ENCODE results near the gene IL12RB1.

Gene IL12RB1

DNA sequence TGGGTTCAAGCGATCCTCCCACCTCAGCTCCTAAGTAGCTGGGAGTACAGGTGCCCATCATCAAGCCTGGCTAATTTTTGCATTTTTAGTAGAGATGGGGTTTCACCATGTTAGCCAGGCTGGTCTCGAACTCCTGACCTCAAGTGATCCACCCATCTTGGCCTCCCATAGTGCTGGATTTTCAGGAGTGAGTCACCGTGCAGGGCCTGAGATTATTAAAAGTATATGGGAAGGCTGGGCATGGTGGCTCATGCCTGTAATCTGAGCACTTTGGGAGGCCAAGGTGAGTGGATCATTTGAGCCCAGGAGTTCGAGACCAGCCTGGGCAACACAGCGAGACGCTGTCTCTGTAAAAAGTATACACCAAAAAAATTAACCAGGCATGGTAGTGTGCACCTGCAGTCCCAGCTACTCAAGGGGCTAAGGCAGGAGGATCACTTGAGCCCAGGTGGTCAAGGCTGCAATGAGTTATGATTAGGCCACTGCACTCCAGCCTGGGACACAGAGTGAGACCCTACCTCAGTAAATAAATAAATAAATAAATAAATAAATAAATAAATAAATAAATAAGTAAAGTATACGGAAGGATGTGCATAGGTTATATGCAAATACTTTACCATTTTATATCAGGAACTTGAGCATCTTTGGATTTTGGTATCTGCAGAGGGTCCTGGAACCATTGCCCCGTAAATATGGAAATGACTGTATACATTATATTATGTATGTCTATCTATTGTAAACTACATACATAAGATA lies 854 bp downstream of the IL12RB1 start:
- DNase-seq: no peak

DNA sequence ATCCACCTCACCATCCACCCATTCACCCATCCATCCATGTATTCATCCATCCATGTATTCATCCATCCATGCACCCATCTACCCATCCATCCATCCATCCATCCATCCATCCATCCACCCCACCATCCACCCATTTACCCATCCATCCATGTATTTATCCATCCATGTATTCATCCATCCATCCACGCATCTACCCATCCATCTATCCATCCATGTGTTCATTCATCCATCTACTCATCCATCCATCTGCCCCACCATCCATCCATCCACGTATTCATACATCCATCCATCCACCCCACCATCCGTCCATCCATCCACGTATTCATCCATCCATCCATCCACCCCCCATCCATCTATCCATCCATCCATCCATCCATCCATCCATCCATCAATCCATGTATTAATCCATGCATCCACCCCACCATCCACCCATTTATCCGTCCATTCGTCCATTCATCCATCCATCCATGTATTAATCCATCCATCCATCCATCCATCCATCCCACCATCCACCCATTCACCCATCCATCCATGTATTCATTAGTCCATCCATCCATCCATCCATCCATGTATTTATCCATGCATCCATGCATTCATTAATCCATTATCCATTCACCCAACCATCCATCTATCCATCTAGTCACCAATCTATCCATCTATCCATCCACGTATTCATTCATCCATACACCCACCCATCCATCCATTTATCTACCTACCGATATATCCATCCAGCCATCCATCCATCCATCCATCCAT lies 2.6 kb downstream of the IL12RB1 start:
- DNase-seq: no peak

DNA sequence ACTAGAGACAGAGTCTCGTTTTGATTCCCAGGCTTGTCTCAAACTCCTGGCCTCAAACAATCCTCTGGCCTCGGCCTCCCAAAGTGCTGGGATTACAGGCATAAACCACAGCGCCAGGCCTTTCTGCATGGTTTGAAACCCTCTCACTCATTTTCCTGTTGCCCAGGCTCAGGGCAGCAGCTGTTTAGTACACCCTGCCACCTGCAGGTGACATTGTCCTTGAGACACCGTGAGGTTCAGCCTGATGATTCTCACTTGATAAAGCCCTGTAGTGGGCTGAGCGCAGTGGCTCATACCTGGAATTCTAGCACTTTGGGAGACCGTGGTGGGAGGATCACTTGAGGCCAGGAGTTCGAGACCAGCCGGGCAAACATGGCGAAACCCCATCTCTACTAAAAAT lies 12.5 kb downstream of the IL12RB1 start:
- DNase-seq: no peak

- DNase-seq: no peak
Observed at GRCh38 chr19:18073197-18073596, 13.5 kb downstream of the IL12RB1 start.

GRCh38 chr19:18072335-18072734 lies 14.4 kb downstream of the IL12RB1 start:
- DNase-seq: no peak

- DNase-seq: no peak
Observed at GRCh38 chr19:18070181-18070580, 16.6 kb downstream of the IL12RB1 start.

GRCh38 chr19:18069383-18069782 lies 17.4 kb downstream of the IL12RB1 start:
- no peak for DNase-seq

DNA sequence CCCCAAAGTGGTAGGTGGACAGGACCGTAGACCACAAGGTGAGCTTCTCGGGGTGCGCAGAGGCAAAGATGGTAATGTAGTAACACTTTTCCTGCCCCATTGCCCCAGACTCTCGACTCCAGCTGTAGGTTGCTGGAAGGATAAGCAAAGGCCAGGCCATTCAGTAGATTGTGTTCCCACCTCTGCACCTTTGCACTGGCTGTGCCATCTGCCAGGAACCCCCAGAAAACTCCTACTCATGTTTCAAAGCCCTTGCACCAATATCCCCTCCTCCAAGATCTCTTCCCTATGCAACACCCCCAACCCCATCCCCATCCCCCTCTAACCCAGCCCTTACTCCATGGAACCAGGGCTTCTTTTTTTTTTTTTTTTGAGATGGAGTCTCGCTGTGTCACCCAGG lies 18.3 kb downstream of the IL12RB1 start:
- DNase-seq: no peak

DNA sequence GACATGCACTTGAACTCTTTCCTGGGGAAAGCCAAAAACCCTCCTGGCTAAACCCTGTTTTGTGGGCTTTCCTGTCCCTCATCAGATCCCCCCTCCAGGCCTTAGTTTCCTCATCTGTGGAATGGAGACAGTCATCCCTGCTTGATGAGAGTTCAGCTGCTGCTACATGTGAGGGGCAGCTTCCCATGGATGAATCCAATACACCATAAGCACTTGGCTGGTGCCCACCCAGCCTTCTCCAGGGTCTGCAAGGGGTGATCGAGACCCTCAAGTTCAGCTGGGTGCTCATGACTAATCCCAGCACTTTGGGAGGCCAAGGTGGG lies 21.6 kb downstream of the IL12RB1 start:
- DNase-seq: no peak

DNA sequence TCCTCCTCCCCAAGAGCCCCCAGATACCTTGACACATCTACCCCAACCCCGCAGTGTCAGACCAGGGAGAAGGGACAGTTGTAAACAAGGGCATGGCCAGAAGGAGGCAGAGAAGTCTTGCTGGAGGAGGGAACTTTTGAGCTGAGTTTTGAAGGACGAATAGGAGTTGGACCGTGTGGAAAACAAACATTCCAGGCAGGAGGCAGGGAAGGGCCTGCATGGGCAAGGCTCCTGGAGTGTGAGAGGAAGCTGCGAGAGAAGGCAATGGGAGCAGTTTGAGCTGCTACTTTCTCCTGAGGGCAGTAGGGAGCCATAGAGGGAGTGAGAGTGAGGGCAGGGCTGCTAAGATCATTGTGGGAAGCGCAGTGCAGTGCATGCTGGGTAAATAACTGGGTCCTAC lies 23.3 kb downstream of the IL12RB1 start:
- DNase-seq: no peak

- DNase-seq: no peak
Observed at GRCh38 chr19:18062028-18062427, 24.7 kb downstream of the IL12RB1 start.

GRCh38 chr19:18060472-18060871 lies 26.3 kb downstream of the IL12RB1 start:
- DNase-seq: no peak

GRCh38 chr19:18059902-18060301 lies 26.8 kb downstream of the IL12RB1 start:
- DNase-seq: no peak

DNA sequence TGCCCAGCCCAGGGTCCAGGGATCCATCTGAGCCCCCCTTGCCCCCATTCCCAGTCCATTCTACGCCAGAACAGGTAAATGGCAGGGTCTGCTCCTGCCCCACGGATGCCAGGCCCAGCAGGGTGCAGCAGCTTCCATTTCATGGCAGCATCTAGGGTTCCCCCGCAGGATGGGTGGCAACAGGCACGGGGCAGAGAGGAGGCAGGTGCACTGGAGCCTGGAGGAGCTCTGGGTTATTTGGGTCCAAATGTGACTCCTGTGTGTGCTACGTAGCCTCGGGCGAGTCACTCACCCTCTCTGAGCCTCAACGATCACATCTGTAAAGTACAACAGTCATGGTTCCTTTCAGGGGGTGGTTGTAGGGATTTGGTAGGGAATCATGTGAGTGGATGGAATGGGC lies 27.4 kb downstream of the IL12RB1 start:
- no peak for DNase-seq

DNA sequence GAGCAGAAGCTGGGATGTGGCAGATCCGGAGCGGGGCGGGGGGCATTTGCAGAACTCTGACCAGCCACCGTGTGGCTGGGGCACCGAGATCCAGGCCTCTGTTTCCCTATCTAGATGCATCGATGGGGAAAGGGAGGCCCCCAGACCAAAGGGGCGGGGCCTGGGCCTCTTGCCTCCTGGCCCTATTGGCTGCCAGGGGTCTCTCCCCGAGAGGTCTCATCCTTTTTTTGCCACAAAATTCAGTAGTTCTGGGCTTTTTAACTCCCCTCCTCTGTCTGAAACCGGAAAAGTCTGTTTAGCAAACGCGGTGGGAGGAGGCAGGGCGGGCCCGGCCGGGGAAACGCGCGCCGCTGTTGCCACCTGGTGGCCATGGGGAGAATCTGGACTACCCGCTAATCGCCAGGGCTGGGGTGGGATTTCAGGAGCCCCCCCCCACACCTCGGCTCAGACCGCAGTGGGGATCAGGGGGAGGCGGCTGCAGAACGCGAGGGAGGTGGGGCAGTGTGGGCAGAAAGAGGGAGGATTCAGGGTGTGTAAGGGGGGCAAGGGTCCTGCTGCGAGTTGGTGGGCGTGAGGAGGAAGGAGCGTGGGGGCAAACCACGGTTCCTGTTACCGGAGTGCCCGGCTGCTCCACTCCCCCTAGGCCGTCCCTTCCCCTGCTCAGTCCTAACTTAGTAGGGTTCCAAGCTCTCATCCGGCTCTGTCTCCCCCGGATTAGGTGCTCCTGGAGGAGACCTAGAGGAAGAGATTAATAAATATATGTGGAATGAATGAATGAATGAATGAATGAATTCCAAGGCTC lies 28.3 kb downstream of the IL12RB1 start:
- DNase-seq: peak; percentile 60 to 79 (median 67)

- DNase-seq: no peak
Observed at GRCh38 chr19:18057557-18057956, 29.2 kb downstream of the IL12RB1 start.

DNA sequence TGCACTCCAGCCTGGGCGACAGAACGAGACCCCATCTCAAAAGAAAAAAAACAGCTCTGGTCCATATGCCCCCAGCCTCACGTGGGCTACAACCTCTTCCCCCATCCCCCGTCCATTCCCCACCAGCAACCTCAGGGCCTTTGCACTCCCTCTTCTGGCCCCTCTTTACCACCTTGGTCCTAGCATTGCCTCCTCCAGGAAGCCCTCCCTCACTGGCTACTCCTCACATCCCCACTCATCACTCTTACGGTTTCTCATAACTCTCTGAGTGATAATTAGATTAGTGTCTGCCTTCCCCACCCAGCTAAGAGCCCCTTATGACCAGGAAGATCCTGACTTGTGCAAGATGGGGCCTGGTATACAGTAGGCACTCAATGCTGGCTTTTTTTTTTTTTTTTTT lies 30.8 kb downstream of the IL12RB1 start:
- no peak for DNase-seq

DNA sequence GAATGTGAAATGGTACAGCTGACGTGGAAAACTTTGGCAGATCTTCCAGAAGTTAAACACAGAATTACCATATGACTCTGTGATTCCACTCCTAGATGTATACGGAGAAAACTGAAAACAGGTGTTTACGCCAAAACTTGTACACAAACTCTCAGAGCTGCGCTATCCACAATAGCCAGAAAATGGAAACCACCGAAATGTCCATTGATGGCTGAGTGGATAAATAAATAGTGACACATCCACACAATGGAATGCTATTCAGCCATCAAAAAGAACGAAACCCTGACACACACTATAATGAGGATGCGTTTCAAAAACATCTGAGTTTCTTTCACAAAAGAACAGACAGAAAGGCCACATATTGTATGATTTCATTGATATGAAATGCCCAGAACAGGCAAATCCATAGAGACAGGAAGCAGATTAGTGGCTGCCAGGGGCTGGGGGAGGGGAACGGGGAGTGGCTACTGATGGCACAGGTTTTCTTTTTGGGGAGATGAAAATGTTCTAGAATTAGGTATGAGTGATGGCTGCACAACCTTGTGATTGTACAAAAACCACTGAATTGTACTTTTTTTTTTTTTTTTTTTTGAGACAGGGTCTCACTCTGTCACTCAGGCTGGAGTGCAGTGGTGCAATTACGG lies 33.0 kb downstream of the IL12RB1 start:
- DNase-seq: no peak

- DNase-seq: no peak
Observed at GRCh38 chr19:18051887-18052286, 34.8 kb downstream of the IL12RB1 start.

DNA sequence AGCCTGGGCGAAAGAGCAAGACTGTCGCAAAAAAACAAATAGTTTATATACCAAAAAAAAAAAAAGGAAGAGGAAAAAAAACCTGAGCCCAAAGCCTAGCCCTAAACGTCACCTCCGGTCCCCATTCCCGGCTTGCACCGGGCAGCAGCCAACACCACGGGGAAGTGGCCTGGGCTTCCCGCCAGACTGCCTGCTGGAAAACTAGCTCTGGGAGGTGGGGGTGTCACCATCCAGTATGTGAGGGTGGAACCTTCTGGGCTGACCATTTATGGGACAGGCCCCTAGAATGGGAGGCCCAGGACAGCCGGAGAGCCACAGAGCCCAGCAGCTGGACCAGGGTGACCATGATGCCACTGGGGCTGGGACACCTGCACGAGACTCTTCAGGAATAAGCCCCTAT lies 37.3 kb downstream of the IL12RB1 start:
- DNase-seq: no peak

GRCh38 chr19:18046059-18046718 lies 40.5 kb downstream of the IL12RB1 start:
- no peak for DNase-seq

GRCh38 chr19:18045307-18046050 lies 41.3 kb downstream of the IL12RB1 start:
- no peak for DNase-seq
